Testis (tissue), 2 donors: ENCODE data around the gene HRK.

Experiments
- CTCF ChIP-seq, 3 experiments: fragments of 450-650 bp in 2 of 3; fragments of 200-600 bp in 1 of 3; sonication (generic) in 1 of 3; IDR thresholded peaks; one replicate each; pipeline ENCODE4 v1.5.1; 2016 to 2019; ENCODE audit warnings: antibody characterized with exemption in 3 of 3, mild to moderate bottlenecking in 2 of 3, moderate library complexity in 1 of 3
- POLR2A ChIP-seq: fragments of 450-650 bp; IDR thresholded peaks from one replicate; pipeline ENCODE4 v1.6.1; 2017; ENCODE audit warnings: antibody characterized with exemption, mild to moderate bottlenecking, moderate library complexity

DNA sequence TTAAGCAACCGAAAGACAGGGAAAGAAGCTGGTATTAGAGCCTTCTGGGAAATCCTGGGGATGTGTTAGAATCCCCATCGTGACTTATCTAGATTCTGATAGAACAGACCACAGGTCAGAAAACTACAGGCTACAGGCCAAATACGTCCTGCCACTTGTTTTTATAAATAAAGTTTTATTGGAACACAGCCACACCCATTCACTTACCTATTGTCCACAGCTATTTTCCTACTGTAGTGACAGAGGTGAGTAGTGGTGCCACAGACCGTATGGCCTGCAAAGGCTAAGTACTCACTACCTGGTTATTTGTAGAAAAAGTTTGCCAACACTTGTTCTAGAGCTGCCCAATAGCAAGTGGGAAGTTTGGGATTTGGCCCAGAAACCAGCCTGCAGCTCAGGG, 53.8 kb downstream of the HRK start:
- TF ChIP-seq POLR2A (no peak), CTCF (IDR thresholded peaks at IDR 0.05) (no peak)
